HEK293 (cell line): ENCODE results near the gene DSP.

ENCODE experiments used
- CTCF ChIA-PET: fragments of 350-600 bp; formaldehyde crosslinking; extraction: SDS; loops from one replicate; lab custom pipeline; 2021; ENCODE audit warnings: antibody characterized with exemption; lab: Yijun Ruan, JAX
- POLR2A ChIA-PET: fragments of 300-600 bp; formaldehyde crosslinking; extraction: SDS; loops from one replicate; lab custom pipeline; 2020; ENCODE audit warnings: antibody characterized with exemption, inconsistent platforms; lab: Yijun Ruan, JAX
- H3K27ac ChIP-seq: fragments of 200-500 bp; sonication (Bioruptor generic); 2 replicates; pipeline ENCODE4 v1.5.1; 2014; ENCODE audit warnings: low read depth, low read length, control low read depth, inconsistent platforms; ENCODE audit errors: extremely low read depth
- H3K36me3 ChIP-seq, 2 experiments: fragments of 200-500 bp in 1 of 2; sonication (Bioruptor generic) in 1 of 2; 1 replicate in 1 of 2; 2 replicates in 1 of 2; pipeline ENCODE4 v1.5.1; 2014 to 2017; ENCODE audit warnings: inconsistent platforms in 2 of 2, low read length in 2 of 2; ENCODE audit not compliant: control insufficient read depth in 2 of 2, insufficient read depth in 1 of 2
- H3K4me1 ChIP-seq: fragments of 200-500 bp; sonication (Bioruptor generic); 2 replicates; pipeline ENCODE4 v1.5.1; 2014; ENCODE audit warnings: mild to moderate bottlenecking, low read length, inconsistent platforms; ENCODE audit not compliant: control insufficient read depth, insufficient read depth
- H3K4me3 ChIP-seq: 2 replicates; pipeline ENCODE4 v1.5.1; 2011; ENCODE audit warnings: low read depth, mild to moderate bottlenecking, control low read depth, low read length, moderate library complexity
- H3K9me3 ChIP-seq: fragments of 200-500 bp; sonication (Bioruptor generic); 2 replicates; pipeline ENCODE4 v1.5.1; 2014; ENCODE audit warnings: low read depth, low read length, inconsistent platforms; ENCODE audit not compliant: control insufficient read depth, insufficient read depth
- GLI2 ChIP-seq: fragments of 450-650 bp; formaldehyde crosslinking; IDR thresholded peaks from 2 replicates; pipeline ENCODE4; 2017; ENCODE audit warnings: missing biosample characterization, missing genetic modification characterization, low read depth, borderline replicate concordance
- GLIS1 ChIP-seq: fragments of 450-650 bp; formaldehyde crosslinking; IDR thresholded peaks from 2 replicates; pipeline ENCODE4 v1.5.1; 2016; ENCODE audit warnings: missing biosample characterization, missing genetic modification characterization
- YY2 ChIP-seq: fragments of 450-650 bp; formaldehyde crosslinking; IDR thresholded peaks from 2 replicates; pipeline ENCODE4 v1.5.1; 2016; ENCODE audit warnings: missing biosample characterization, missing genetic modification characterization
- ZBTB1 ChIP-seq: fragments of 450-650 bp; formaldehyde crosslinking; IDR thresholded peaks from 2 replicates; pipeline ENCODE4 v1.5.1; 2016; ENCODE audit warnings: missing biosample characterization, missing genetic modification characterization
- ZBTB10 ChIP-seq: fragments of 450-650 bp; formaldehyde crosslinking; IDR thresholded peaks from 2 replicates; pipeline ENCODE4 v1.5.1; 2016; ENCODE audit warnings: missing biosample characterization, missing genetic modification characterization
- ZBTB11 ChIP-seq: fragments of 450-650 bp; formaldehyde crosslinking; conservative IDR thresholded peaks from 2 replicates; pipeline ENCODE4 v1.5.1; 2016; ENCODE audit warnings: low read depth, missing biosample characterization, missing genetic modification characterization
- ZBTB48 ChIP-seq: fragments of 450-650 bp; formaldehyde crosslinking; IDR thresholded peaks from 2 replicates; pipeline ENCODE4 v1.5.1; 2016; ENCODE audit warnings: missing biosample characterization, missing genetic modification characterization
- ZFP69B ChIP-seq: fragments of 450-650 bp; formaldehyde crosslinking; IDR thresholded peaks from 2 replicates; pipeline ENCODE4 v1.5.1; 2016; ENCODE audit warnings: missing biosample characterization, missing genetic modification characterization
- ZNF174 ChIP-seq: fragments of 450-650 bp; formaldehyde crosslinking; IDR thresholded peaks from 2 replicates; pipeline ENCODE4 v1.5.0; 2017; ENCODE audit warnings: missing biosample characterization, mild to moderate bottlenecking, missing genetic modification characterization
- ZNF202 ChIP-seq: fragments of 450-650 bp; formaldehyde crosslinking; IDR thresholded peaks from 2 replicates; pipeline ENCODE4 v1.5.1; 2016; ENCODE audit warnings: missing biosample characterization, missing genetic modification characterization, borderline replicate concordance
- ZNF211 ChIP-seq: fragments of 450-650 bp; formaldehyde crosslinking; IDR thresholded peaks from 2 replicates; pipeline ENCODE4 v1.5.1; 2016; ENCODE audit warnings: low read depth, missing biosample characterization, missing genetic modification characterization
- ZNF221 ChIP-seq: fragments of 450-650 bp; formaldehyde crosslinking; IDR thresholded peaks from 2 replicates; pipeline ENCODE4 v1.5.1; 2017; ENCODE audit warnings: missing biosample characterization, missing genetic modification characterization, borderline replicate concordance
- ZNF530 ChIP-seq: fragments of 450-650 bp; formaldehyde crosslinking; IDR thresholded peaks from 2 replicates; pipeline ENCODE4 v1.5.1; 2016; ENCODE audit warnings: low read depth, missing biosample characterization, missing genetic modification characterization
- ZNF548 ChIP-seq: fragments of 450-650 bp; formaldehyde crosslinking; IDR thresholded peaks from 2 replicates; pipeline ENCODE4 v1.5.1; 2016; ENCODE audit warnings: missing biosample characterization, missing genetic modification characterization
- ZNF561 ChIP-seq: fragments of 450-650 bp; IDR thresholded peaks from 2 replicates; pipeline ENCODE4 v1.5.1; 2018; ENCODE audit warnings: missing biosample characterization, missing genetic modification characterization, borderline replicate concordance
- ZNF580 ChIP-seq: fragments of 450-650 bp; formaldehyde crosslinking; IDR thresholded peaks from 2 replicates; pipeline ENCODE4 v1.5.1; 2016; ENCODE audit warnings: missing biosample characterization, missing genetic modification characterization
- ZNF610 ChIP-seq: fragments of 450-650 bp; formaldehyde crosslinking; IDR thresholded peaks from 2 replicates; pipeline ENCODE4 v1.5.1; 2016; ENCODE audit warnings: missing biosample characterization, missing genetic modification characterization, borderline replicate concordance
- ZNF654 ChIP-seq: fragments of 450-650 bp; formaldehyde crosslinking; IDR thresholded peaks from 2 replicates; pipeline ENCODE4 v1.5.1; 2016; ENCODE audit warnings: low read depth, missing biosample characterization, missing genetic modification characterization
- ZNF692 ChIP-seq: fragments of 450-650 bp; formaldehyde crosslinking; IDR thresholded peaks from 2 replicates; pipeline ENCODE4 v1.5.1; 2016; ENCODE audit warnings: missing biosample characterization, missing genetic modification characterization
- ZNF701 ChIP-seq: fragments of 450-650 bp; formaldehyde crosslinking; IDR thresholded peaks from 2 replicates; pipeline ENCODE4 v1.5.1; 2016; ENCODE audit warnings: missing biosample characterization, missing genetic modification characterization
- ZNF777 ChIP-seq: fragments of 450-650 bp; formaldehyde crosslinking; IDR thresholded peaks from 2 replicates; pipeline ENCODE4 v1.5.1; 2017; ENCODE audit warnings: missing biosample characterization, missing genetic modification characterization, borderline replicate concordance
- ZNF843 ChIP-seq: fragments of 450-650 bp; formaldehyde crosslinking; IDR thresholded peaks from 2 replicates; pipeline ENCODE4 v1.5.1; 2016; ENCODE audit warnings: missing biosample characterization, missing genetic modification characterization
- ZSCAN30 ChIP-seq: fragments of 450-650 bp; IDR thresholded peaks from 2 replicates; pipeline ENCODE4 v1.5.1; 2018; ENCODE audit warnings: missing biosample characterization, mild to moderate bottlenecking, missing genetic modification characterization, moderate library complexity
- TF ChIP-seq, protein P1 (sequence below): fragments of 450-650 bp; IDR thresholded peaks from 2 replicates; pipeline ENCODE4 v1.5.1; 2018; ENCODE audit warnings: missing biosample characterization, mild to moderate bottlenecking, missing genetic modification characterization

DSP gene

DNA sequence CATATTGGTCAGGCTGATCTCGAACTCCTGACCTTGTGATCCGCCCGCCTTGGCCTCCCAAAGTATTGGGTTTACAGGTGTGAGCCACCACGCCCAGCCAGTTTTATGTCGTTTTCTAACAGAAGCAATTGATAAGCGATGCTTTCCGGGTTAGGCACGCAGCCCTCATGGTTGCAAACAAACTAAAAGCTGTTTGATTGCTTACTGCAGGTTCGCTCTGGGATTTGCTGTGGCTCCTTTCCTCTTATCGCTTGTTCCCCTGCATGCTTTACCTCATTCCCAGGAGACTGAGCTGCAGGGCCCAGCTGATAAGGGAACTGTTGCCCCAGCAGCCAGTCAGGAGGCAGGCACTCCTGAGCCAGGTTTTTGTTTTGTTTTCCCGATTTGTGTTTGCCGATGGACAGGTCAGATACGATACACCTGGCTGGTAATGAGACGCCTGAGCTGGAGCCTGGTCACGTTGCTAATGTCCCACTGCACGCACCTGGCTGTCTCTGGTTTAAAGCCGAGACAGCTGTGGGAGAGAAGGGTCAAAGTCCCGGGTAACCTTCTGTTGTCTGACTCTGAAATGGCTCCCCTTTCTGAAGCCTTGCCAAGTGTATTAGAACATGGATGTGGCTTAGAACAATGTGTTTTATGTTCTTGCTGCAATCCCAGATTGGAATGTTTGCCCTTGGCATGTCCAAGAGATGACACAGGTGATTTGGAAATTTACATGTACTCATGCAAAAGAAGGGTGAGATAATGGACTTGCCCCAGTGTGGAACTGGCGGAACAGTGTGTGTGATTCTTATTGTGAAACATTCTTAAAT is 19.9 kb downstream of the DSP start:
- Histone ChIP-seq H3K4me3 (no peak overlapping the region), H3K9me3 (no peaks in the 10 kb centered on the region), H3K27ac (no peak overlapping the region), H3K36me3 (peaks cover 70 to 91% of the 10 kb centered on the region in 2 experiments), H3K4me1 (no peaks in the 10 kb centered on the region)
- ChIA-PET CTCF (interaction anchor here (0.7 kb wide), 1 partner anchor 133 kb away, joined by 3 read pairs; no protein-coding TSS in a partner anchor), POLR2A (interaction anchor here (1.2 kb wide), 2 partner anchors 9 to 48 kb away, joined by 3 read pairs; no protein-coding TSS in a partner anchor)
- TF ChIP-seq, protein P1, sequence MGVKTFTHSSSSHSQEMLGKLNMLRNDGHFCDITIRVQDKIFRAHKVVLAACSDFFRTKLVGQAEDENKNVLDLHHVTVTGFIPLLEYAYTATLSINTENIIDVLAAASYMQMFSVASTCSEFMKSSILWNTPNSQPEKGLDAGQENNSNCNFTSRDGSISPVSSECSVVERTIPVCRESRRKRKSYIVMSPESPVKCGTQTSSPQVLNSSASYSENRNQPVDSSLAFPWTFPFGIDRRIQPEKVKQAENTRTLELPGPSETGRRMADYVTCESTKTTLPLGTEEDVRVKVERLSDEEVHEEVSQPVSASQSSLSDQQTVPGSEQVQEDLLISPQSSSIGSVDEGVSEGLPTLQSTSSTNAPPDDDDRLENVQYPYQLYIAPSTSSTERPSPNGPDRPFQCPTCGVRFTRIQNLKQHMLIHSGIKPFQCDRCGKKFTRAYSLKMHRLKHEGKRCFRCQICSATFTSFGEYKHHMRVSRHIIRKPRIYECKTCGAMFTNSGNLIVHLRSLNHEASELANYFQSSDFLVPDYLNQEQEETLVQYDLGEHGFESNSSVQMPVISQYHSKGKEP (tag by site-specific recombination): no peak
- no peak for TF ChIP-seq ZBTB11 (tag by site-specific recombination)
- no peak for TF ChIP-seq ZNF701
- TF ChIP-seq GLIS1: no peak
- TF ChIP-seq GLI2 (tag by site-specific recombination): no peak
- TF ChIP-seq YY2 (tag by site-specific recombination): no peak
- no peak for TF ChIP-seq ZNF843 (tag by site-specific recombination)
- no peak for TF ChIP-seq ZBTB1
- no peak for TF ChIP-seq ZNF561
- no peak for TF ChIP-seq ZNF211 (tag by site-specific recombination)
- TF ChIP-seq ZNF610 (tag by site-specific recombination): no peak
- no peak for TF ChIP-seq ZSCAN30 (tag by site-specific recombination)
- TF ChIP-seq ZNF174 (tag by site-specific recombination): no peak
- TF ChIP-seq ZNF202 (tag by site-specific recombination): no peak
- TF ChIP-seq ZNF221 (tag by site-specific recombination): no peak
- TF ChIP-seq ZNF654 (tag by site-specific recombination): no peak
- TF ChIP-seq ZNF777 (tag by site-specific recombination): no peak
- TF ChIP-seq ZNF692: no peak
- TF ChIP-seq ZBTB48: no peak

DNA sequence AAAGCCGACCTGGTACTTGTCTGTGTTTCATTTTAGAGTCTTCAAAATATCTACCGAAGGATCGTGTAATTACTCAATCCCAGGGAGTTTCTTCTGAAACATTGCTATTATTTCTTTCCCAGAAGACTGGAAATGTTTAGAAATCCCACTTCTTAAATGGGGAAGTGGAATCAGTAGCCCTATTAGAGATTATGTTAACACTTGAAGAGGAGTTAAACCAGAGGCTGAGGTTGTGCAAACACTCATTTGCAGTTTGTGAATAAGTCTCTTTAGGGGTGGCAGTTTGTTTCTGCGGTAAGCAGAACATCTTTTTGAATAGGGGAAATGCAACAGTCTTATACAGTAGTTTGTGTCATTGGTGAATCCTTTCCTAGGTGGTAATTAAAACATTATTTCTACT is 21.3 kb downstream of the DSP start:
- H3K27ac ChIP-seq: no peak overlapping the region
- H3K9me3 ChIP-seq: no peaks in the 10 kb centered on the region
- ChIA-PET CTCF (interaction anchor here (1.0 kb wide), 1 partner anchor 9 kb away, joined by 3 read pairs; no protein-coding TSS in a partner anchor), POLR2A (no interaction called here)
- H3K4me3 ChIP-seq: no peak overlapping the region
- H3K4me1 ChIP-seq: no peaks in the 10 kb centered on the region
- peaks cover 71 to 96% of the 10 kb centered on the region in 2 experiments for H3K36me3 ChIP-seq
- TF ChIP-seq ZBTB10 (tag by site-specific recombination) (no peak), ZNF530 (no peak), ZFP69B (no peak), ZNF580 (tag by site-specific recombination) (no peak), ZNF548 (no peak)
